Neuronal stem cell (in vitro differentiated cells): Measurements from ENCODE around the gene CCL1.

Source experiments
- DNase-seq: peaks from one replicate; pipeline ENCODE4 v3.0.0-alpha.2; 2013; ENCODE audit warnings: low spot score
- H2AFZ ChIP-seq: one replicate; pipeline ENCODE4 v1.6.1; 2013; ENCODE audit warnings: mild to moderate bottlenecking, low read length, inconsistent platforms
- H2AK5ac ChIP-seq: 2 replicates; pipeline ENCODE4 v1.6.1; 2013; ENCODE audit warnings: low read depth, mild to moderate bottlenecking, inconsistent platforms, low read length, moderate library complexity, mixed read lengths
- H2BK120ac ChIP-seq: 2 replicates; pipeline ENCODE4 v1.6.1; 2013; ENCODE audit warnings: low read depth, mild to moderate bottlenecking, inconsistent platforms, low read length, moderate library complexity, mixed read lengths
- H2BK12ac ChIP-seq: one replicate; pipeline ENCODE4 v1.6.1; 2013; ENCODE audit warnings: low read length, inconsistent platforms
- H2BK15ac ChIP-seq: 2 replicates; pipeline ENCODE4 v1.6.1; 2013; ENCODE audit warnings: mild to moderate bottlenecking, low read length, inconsistent platforms, mixed read lengths
- H2BK5ac ChIP-seq: one replicate; pipeline ENCODE4 v1.6.1; 2013; ENCODE audit warnings: inconsistent platforms, mild to moderate bottlenecking, low read length, moderate library complexity
- H3K14ac ChIP-seq: one replicate; pipeline ENCODE4 v1.6.1; 2013; ENCODE audit warnings: low read length, inconsistent platforms
- H3K18ac ChIP-seq: 2 replicates; pipeline ENCODE4 v1.6.1; 2013; ENCODE audit warnings: low read length, inconsistent platforms
- H3K23ac ChIP-seq: 2 replicates; pipeline ENCODE4 v1.6.1; 2013; ENCODE audit warnings: low read depth, mild to moderate bottlenecking, mixed read lengths, low read length, inconsistent platforms; ENCODE audit not compliant: poor library complexity
- H3K27ac ChIP-seq: replicated peaks from 3 replicates; pipeline ENCODE4 v1.5.1; 2013; ENCODE audit warnings: low read length, inconsistent platforms
- H3K27me3 ChIP-seq, 3 experiments: 2 replicates each; pipeline ENCODE4 v1.6.1; 2013; ENCODE audit warnings: low read length in 3 of 3, mild to moderate bottlenecking in 2 of 3, inconsistent platforms in 1 of 3, low read depth in 1 of 3, mixed read lengths in 1 of 3, moderate library complexity in 1 of 3; ENCODE audit not compliant: control insufficient read depth in 3 of 3, insufficient read depth in 3 of 3
- H3K36me3 ChIP-seq, 2 donors: replicated peaks in 1 of 2; 2 replicates each; pipeline ENCODE4 v1.6.1; 2013; ENCODE audit warnings: low read length in 2 of 2; ENCODE audit not compliant: control insufficient read depth in 2 of 2, insufficient read depth in 2 of 2
- H3K4ac ChIP-seq: 2 replicates; pipeline ENCODE4 v1.6.1; 2013; ENCODE audit warnings: inconsistent platforms, mild to moderate bottlenecking, low read length, moderate library complexity
- H3K4me1 ChIP-seq, 2 donors: 1 replicate in 1 of 2; 2 replicates in 1 of 2; pipeline ENCODE4 v1.6.1; 2013; ENCODE audit warnings: low read length in 2 of 2, low read depth in 1 of 2; ENCODE audit not compliant: control insufficient read depth in 2 of 2, insufficient read depth in 1 of 2
- H3K4me2 ChIP-seq: one replicate; pipeline ENCODE4 v1.6.1; 2013; ENCODE audit warnings: mild to moderate bottlenecking, low read length, inconsistent platforms; ENCODE audit not compliant: insufficient read depth, poor library complexity, severe bottlenecking
- H3K4me3 ChIP-seq, 2 donors: 2 replicates each; pipeline ENCODE4 v1.5.1; 2013; ENCODE audit warnings: low read length in 2 of 2, mild to moderate bottlenecking in 2 of 2, inconsistent platforms in 1 of 2, moderate library complexity in 1 of 2
- H3K79me1 ChIP-seq: one replicate; pipeline ENCODE4 v1.6.1; 2013; ENCODE audit warnings: low read depth, mild to moderate bottlenecking, inconsistent platforms, low read length, moderate library complexity
- H3K9ac ChIP-seq: one replicate; pipeline ENCODE4 v1.6.1; 2013; ENCODE audit warnings: mild to moderate bottlenecking, low read depth, low read length, inconsistent platforms; ENCODE audit not compliant: poor library complexity
- H3K9me3 ChIP-seq, 2 donors: replicated peaks in 1 of 2; 2 replicates each; pipeline versions ENCODE3 to v1.6.1; 2013; ENCODE audit warnings: low read length in 2 of 2, mild to moderate bottlenecking in 2 of 2, inconsistent platforms in 1 of 2, low read depth in 1 of 2, mixed read lengths in 1 of 2, moderate library complexity in 1 of 2; ENCODE audit not compliant: control insufficient read depth in 2 of 2, insufficient read depth in 1 of 2
- H4K8ac ChIP-seq: one replicate; pipeline ENCODE4 v1.6.1; 2013; ENCODE audit warnings: low read depth, mild to moderate bottlenecking, inconsistent platforms, low read length, moderate library complexity
- H4K91ac ChIP-seq: one replicate; pipeline ENCODE4 v1.6.1; 2013; ENCODE audit warnings: low read length, low read depth, mild to moderate bottlenecking, inconsistent platforms; ENCODE audit not compliant: poor library complexity
- WGBS, 2 donors: extraction: QIAGEN DNeasy Blood & Tissue Kit; methylation state at CpG; one replicate each; pipeline ENCODE4 v1.1.7; 2013; ENCODE audit warnings: missing lambda C conversion rate in 2 of 2, mixed read lengths in 1 of 2; ENCODE audit not compliant: insufficient read length in 2 of 2, insufficient replicate concordance in 1 of 2; ENCODE audit errors: extremely low coverage in 2 of 2; 5-methylcytosine and 5-hydroxymethylcytosine counted together

CCL1 gene

GRCh38 chr17:34384271-34384670 is 21.2 kb upstream of the CCL1 start:
- Histone ChIP-seq H2AK5ac (no peak overlapping the region), H3K79me1 (no peaks in the 10 kb centered on the region), H2BK5ac (no peak overlapping the region), H3K4me1 (no peaks in the 10 kb centered on the region), H3K9ac (no peak overlapping the region), H3K4me2 (no peak overlapping the region), H2BK12ac (no peak overlapping the region), H3K9me3 (no peaks in the 10 kb centered on the region), H3K4me3 (no peak overlapping the region), H3K27me3 (no peaks in the 10 kb centered on the region), H3K4ac (no peak overlapping the region), H4K91ac (no peak overlapping the region), H2BK15ac (no peak overlapping the region), H3K36me3 (no peaks in the 10 kb centered on the region), H3K18ac (no peak overlapping the region), H4K8ac (no peak overlapping the region), H3K14ac (no peak overlapping the region), H2BK120ac (no peak overlapping the region), H3K23ac (no peak overlapping the region), H2AFZ (no peak overlapping the region), H3K27ac (no peak overlapping the region)
- no CpG with 5 or more reads among the region's 1 CpG for WGBS, 2 donors
- no peak for DNase-seq

- Histone ChIP-seq H2BK120ac (no peak overlapping the region), H3K27me3 (no peaks in the 10 kb centered on the region), H3K36me3 (no peaks in the 10 kb centered on the region), H4K91ac (no peak overlapping the region), H2AFZ (no peak overlapping the region), H2BK5ac (no peak overlapping the region), H2AK5ac (no peak overlapping the region), H3K79me1 (no peaks in the 10 kb centered on the region), H3K4me2 (no peak overlapping the region), H2BK12ac (no peak overlapping the region), H3K14ac (no peak overlapping the region), H3K27ac (no peak overlapping the region), H3K9me3 (no peaks in the 10 kb centered on the region), H3K9ac (no peak overlapping the region), H3K4ac (no peak overlapping the region), H2BK15ac (no peak overlapping the region), H3K23ac (no peak overlapping the region), H3K4me1 (no peaks in the 10 kb centered on the region), H3K18ac (no peak overlapping the region), H4K8ac (no peak overlapping the region), H3K4me3 (no peak overlapping the region)
- WGBS, 2 donors = no CpG with 5 or more reads among the region's 3 CpGs
- no peak for DNase-seq
Measured at GRCh38 chr17:34383216-34383615, 20.2 kb upstream of the CCL1 start.

- no peak overlapping the region for H2BK15ac ChIP-seq
- WGBS, 2 donors = no CpG with 5 or more reads among the region's 7 CpGs
- H3K4ac ChIP-seq = no peak overlapping the region
- H3K27ac ChIP-seq = no peak overlapping the region
- H4K91ac ChIP-seq = no peak overlapping the region
- H2BK120ac ChIP-seq = no peak overlapping the region
- no peak overlapping the region for H3K9ac ChIP-seq
- H3K18ac ChIP-seq = no peak overlapping the region
- H3K27me3 ChIP-seq = no peaks in the 10 kb centered on the region
- no peak overlapping the region for H4K8ac ChIP-seq
- no peaks in the 10 kb centered on the region for H3K4me1 ChIP-seq
- H3K9me3 ChIP-seq = no peaks in the 10 kb centered on the region
- H2BK12ac ChIP-seq = no peak overlapping the region
- H3K23ac ChIP-seq = no peak overlapping the region
- no peak overlapping the region for H2AFZ ChIP-seq
- H3K4me2 ChIP-seq = no peak overlapping the region
- H2AK5ac ChIP-seq = no peak overlapping the region
- no peak for DNase-seq
- no peak overlapping the region for H3K4me3 ChIP-seq
- H2BK5ac ChIP-seq = no peak overlapping the region
- no peak overlapping the region for H3K14ac ChIP-seq
- H3K36me3 ChIP-seq = no peaks in the 10 kb centered on the region
- no peaks in the 10 kb centered on the region for H3K79me1 ChIP-seq
Measured at GRCh38 chr17:34382621-34383124, 19.6 kb upstream of the CCL1 start.

- Histone ChIP-seq H4K8ac (no peak overlapping the region), H2AFZ (no peak overlapping the region), H3K9ac (no peak overlapping the region), H2BK12ac (no peak overlapping the region), H3K4me3 (no peak overlapping the region), H3K4me2 (no peak overlapping the region), H3K27ac (no peak overlapping the region), H3K4ac (no peak overlapping the region), H4K91ac (no peak overlapping the region), H3K79me1 (no peaks in the 10 kb centered on the region), H2AK5ac (no peak overlapping the region), H2BK15ac (no peak overlapping the region), H3K36me3 (no peaks in the 10 kb centered on the region), H3K27me3 (no peaks in the 10 kb centered on the region), H3K4me1 (no peaks in the 10 kb centered on the region), H3K9me3 (no peaks in the 10 kb centered on the region), H2BK5ac (no peak overlapping the region), H3K14ac (no peak overlapping the region), H3K23ac (no peak overlapping the region), H3K18ac (no peak overlapping the region), H2BK120ac (no peak overlapping the region)
- no CpG with 5 or more reads among the region's 5 CpGs for WGBS, 2 donors
- no peak for DNase-seq
Measured at GRCh38 chr17:34379868-34380267, 16.8 kb upstream of the CCL1 start.
